Psoas muscle (tissue), 8 donors: ENCODE data around the gene PIGM. TPM values are rescaled to one million over a fixed set of nuclear protein-coding genes. Genes with fewer than 3 reads are reported as not detected.

Source experiments
- ATAC-seq, 4 donors: fragments of 200-7000 bp; cut with Tn5 transposase; one replicate each; pipeline ENCODE4 v1.9.1; 2020; ENCODE audit warnings: moderate library complexity in 3 of 4, mild to moderate bottlenecking in 2 of 4
- DNase-seq, 2 donors: peaks; one replicate each; pipeline ENCODE4 v3.0.0-alpha.2; 2020
- H3K27ac ChIP-seq: fragments of 200-600 bp; one replicate; pipeline ENCODE4 v1.8.0; 2022
- H3K27me3 ChIP-seq, 3 donors: fragments of 200-600 bp in 1 of 3; one replicate each; pipeline versions ENCODE4 v1.6.1 to v1.8.0; 2013 to 2022; ENCODE audit warnings: low read length in 2 of 3, mild to moderate bottlenecking in 2 of 3, moderate library complexity in 1 of 3; ENCODE audit not compliant: insufficient read depth in 3 of 3
- H3K36me3 ChIP-seq, 2 donors: fragments of 200-600 bp in 1 of 2; one replicate each; pipeline versions ENCODE4 v1.6.1 to v1.8.0; 2013 to 2022; ENCODE audit warnings: low read depth in 1 of 2, mild to moderate bottlenecking in 1 of 2, moderate library complexity in 1 of 2; ENCODE audit not compliant: insufficient read depth in 1 of 2
- H3K4me1 ChIP-seq: fragments of 200-600 bp; one replicate; pipeline ENCODE4 v1.8.0; 2022
- H3K4me3 ChIP-seq: fragments of 200-600 bp; one replicate; pipeline ENCODE4 v1.8.0; 2022; ENCODE audit warnings: mild to moderate bottlenecking
- H3K9me3 ChIP-seq: fragments of 200-600 bp; one replicate; pipeline ENCODE4 v1.8.0; 2022
- WGBS, 3 donors: extraction: QIAGEN DNeasy Blood & Tissue Kit; methylation state at CpG; one replicate each; pipeline versions ENCODE4 v1.1.6 to v1.1.7; 2013; 5-methylcytosine and 5-hydroxymethylcytosine counted together
- intact Hi-C, 2 donors: fragments of 100-400 bp; cut with DNase I; formaldehyde crosslinking; loops; one replicate each; pipeline versions ENCODE4 v1.11.0 to v1.14.2; 2022
- polyA plus RNA-seq, 3 donors: library from polyadenylated mRNA; stranded (reverse); fragments of 200-250 nt; gene quantifications; one replicate each; pipeline ENCODE4 v1.2.3, GENCODE V29; 2013
- total RNA-seq, 4 donors: library from RNA; stranded (reverse); fragmentation: NEBNext Ultra II Directional in 2 of 4; extraction: Animal tissue kit (Norgen Biotek cat#: 25700) in 2 of 4; gene quantifications; one replicate each; pipeline versions ENCODE4 v1.2.1 to v1.2.4, GENCODE V29; 2021 to 2023
- TF ChIP-seq, protein P1 (sequence below): fragments of 200-600 bp; IDR thresholded peaks from one replicate; pipeline ENCODE4 v1.8.0; 2022; ENCODE audit warnings: antibody characterized with exemption
- donor health status: healthy with polysubstance abuse.
- donor health status: DM: no; HTN: no; CAD: no; lungs with moderate emphysema.
- donor health status: Bipolar disorder and iron deficiency.
- donor health status: healthy.
- donor health status: DM: yes; HTN: yes; CAD: no.
- donor health status: DM: no; HTN: no; CAD: no.
- donor health status: DM: no; HTN: no; CAD: no.
- donor health status: DM: yes; HTN: yes; CAD: no.

The PIGM gene
- total and polyA plus RNA-seq, 7 donors, result 0.66 to 1.5 (median 1.4) TPM

DNA sequence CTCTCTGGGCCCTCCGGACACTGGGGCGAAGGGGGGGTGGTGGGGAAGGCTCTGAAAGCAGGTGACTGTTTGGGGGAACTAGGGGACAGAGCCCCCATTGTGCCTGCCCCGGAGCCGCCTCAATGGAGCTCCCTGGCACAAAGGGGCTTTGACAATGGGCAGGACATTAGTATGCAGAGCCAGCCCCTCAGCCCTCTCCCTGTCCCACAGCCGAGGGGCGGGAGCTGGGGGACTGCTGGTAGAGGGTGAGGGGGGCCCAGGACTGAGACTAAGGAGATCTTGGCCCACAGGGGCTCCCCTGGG is 30.4 kb upstream of the PIGM start:
- H3K27me3 ChIP-seq, result peaks cover 0 to 2% (median 2%) of the 10 kb centered on the region in 3 donors
- no peaks in the 10 kb centered on the region for H3K36me3 ChIP-seq
- no peak overlapping the region for H3K4me3 ChIP-seq
- intact Hi-C loops, result no loop called here
- H3K27ac ChIP-seq, result no peak overlapping the region
- no peak for DNase-seq
- 72 to 80% (median 73%) methylated on average over 6 of the region's 6 CpGs for WGBS, 3 donors
- TF ChIP-seq, protein P1, sequence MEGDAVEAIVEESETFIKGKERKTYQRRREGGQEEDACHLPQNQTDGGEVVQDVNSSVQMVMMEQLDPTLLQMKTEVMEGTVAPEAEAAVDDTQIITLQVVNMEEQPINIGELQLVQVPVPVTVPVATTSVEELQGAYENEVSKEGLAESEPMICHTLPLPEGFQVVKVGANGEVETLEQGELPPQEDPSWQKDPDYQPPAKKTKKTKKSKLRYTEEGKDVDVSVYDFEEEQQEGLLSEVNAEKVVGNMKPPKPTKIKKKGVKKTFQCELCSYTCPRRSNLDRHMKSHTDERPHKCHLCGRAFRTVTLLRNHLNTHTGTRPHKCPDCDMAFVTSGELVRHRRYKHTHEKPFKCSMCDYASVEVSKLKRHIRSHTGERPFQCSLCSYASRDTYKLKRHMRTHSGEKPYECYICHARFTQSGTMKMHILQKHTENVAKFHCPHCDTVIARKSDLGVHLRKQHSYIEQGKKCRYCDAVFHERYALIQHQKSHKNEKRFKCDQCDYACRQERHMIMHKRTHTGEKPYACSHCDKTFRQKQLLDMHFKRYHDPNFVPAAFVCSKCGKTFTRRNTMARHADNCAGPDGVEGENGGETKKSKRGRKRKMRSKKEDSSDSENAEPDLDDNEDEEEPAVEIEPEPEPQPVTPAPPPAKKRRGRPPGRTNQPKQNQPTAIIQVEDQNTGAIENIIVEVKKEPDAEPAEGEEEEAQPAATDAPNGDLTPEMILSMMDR, result no peak
- H3K9me3 ChIP-seq, result no peaks in the 10 kb centered on the region
- ATAC-seq, result no peak
- no peaks in the 10 kb centered on the region for H3K4me1 ChIP-seq

DNA sequence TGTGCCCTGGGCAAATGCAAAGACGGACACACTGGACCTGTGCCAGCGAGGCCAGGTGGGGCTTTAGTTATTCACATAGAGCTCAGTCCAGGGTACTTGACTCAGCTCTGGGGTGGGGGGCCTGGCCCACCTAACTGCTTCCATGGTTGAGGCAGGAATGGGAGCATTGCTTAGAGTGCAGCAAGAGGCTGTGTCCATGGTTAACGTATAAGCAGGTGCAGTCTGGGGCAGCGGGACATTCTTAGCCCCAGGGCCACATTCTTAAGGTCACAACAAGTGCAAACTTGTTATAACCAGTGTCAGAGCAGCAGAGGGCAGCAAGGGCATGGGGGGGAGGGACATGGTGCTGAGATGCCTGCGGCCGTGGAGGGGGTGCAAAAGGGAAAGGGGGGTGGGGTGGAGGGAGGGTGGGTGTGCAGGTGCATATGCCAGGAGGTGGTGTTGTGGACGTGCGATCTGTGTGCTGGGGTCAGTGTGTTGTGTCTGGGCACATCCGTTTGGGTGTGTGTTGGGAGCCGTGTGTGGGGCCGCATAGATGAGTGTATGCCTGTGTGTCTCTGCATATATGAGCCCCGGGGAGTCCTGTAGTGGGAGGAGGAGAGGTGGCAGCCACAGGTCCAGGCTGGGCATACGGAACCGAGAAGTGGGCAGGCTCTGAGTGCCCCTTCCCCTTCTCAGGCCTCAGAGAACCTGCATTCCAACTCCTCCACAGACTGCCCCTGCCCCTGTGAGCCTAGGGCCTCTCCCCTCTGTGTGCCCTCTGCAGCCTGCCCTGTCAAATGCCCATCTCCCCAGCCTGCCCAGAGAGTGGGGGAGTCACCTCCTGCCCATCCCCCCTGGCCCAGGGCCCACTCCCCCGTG is 29.8 kb upstream of the PIGM start:
- no peaks in the 10 kb centered on the region for H3K4me1 ChIP-seq
- TF ChIP-seq, protein P1, result no peak
- peaks cover 0 to 2% (median 2%) of the 10 kb centered on the region in 3 donors for H3K27me3 ChIP-seq
- H3K4me3 ChIP-seq, result no peak overlapping the region
- intact Hi-C loops, result no loop called here
- ATAC-seq (no peak), DNase-seq (no peak)
- WGBS, 3 donors, result 55 to 68% (median 57%) methylated on average over 15 of the region's 15 CpGs
- H3K27ac ChIP-seq, result no peak overlapping the region
- no peaks in the 10 kb centered on the region for H3K9me3 ChIP-seq
- no peaks in the 10 kb centered on the region for H3K36me3 ChIP-seq

DNA sequence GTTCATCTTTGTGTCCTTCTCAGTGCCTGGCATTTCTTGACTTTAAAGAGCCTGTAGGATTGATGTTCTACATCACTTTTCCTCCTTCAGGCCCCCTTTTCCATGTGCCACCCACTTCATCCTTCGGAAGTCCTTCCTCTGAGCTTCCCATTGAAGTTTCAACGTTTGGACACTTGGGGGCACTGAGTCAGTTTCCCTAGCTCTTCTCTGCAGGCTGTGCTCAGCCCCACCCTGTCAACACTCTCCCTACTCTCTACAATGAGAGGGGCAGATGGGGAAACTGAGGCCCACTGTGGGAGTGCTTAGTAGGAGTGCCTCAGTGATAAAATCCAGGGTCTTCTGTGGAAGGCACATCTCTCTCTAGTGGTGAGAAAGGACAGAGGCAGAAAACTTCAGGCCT is 26.3 kb upstream of the PIGM start:
- Histone ChIP-seq H3K27ac (no peak overlapping the region), H3K4me1 (no peaks in the 10 kb centered on the region), H3K27me3 (peaks cover 0 to 2% (median 2%) of the 10 kb centered on the region in 3 donors), H3K36me3 (no peaks in the 10 kb centered on the region), H3K4me3 (no peak overlapping the region), H3K9me3 (no peaks in the 10 kb centered on the region)
- WGBS, 3 donors, result 31 to 42% (median 35%) methylated on average over 2 of the region's 2 CpGs
- DNase-seq (no peak), ATAC-seq (peak in 1 of 4 donors; percentile 51)
- TF ChIP-seq, protein P1, result peak; percentile 28
- intact Hi-C loops, result no loop called here

DNA sequence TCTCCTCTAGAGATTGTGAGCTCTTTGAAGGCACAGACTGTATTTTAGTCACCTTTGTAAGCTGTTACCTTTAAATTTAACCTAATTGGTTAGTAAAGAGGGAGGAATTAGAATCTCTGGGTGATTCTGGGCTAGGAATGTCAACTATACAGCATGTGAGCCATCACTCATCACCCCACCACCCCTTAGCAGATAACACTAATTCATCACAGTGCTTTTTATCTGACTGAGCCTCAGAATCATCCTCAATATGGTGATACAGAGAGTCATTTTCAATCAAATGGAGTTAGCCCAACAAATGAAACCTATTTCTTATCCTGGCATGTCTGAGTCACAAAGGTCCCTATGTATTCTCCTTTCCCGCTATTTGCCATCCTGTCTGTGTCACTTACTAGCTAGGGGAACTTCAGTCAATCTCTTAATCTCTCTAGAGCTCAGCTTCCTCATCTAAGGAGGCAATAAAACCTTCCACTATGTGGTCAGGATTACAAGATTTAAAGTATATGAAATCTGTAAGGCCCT is 24.9 kb upstream of the PIGM start:
- DNase-seq (no peak), ATAC-seq (no peak)
- Histone ChIP-seq H3K4me1 (no peaks in the 10 kb centered on the region), H3K27me3 (peaks cover 0 to 8% (median 2%) of the 10 kb centered on the region in 3 donors), H3K4me3 (no peak overlapping the region), H3K36me3 (no peaks in the 10 kb centered on the region), H3K9me3 (no peaks in the 10 kb centered on the region), H3K27ac (no peak overlapping the region)
- intact Hi-C loops, result no loop called here
- TF ChIP-seq, protein P1, result no peak
- WGBS, 3 donors, result 86 to 89% (median 88%) methylated on average over 1 of the region's 1 CpG
